PFSK-1 (cell line): ENCODE data around the gene TSPAN15.

Experiments
- FOXP2 ChIP-seq: optimal IDR thresholded peaks from 2 replicates; pipeline ENCODE3; 2011; ENCODE audit warnings: borderline replicate concordance, control low read depth, inconsistent platforms; ENCODE audit not compliant: insufficient read depth; ENCODE audit errors: extremely low read length, extremely low read depth
- POLR2AphosphoS5 ChIP-seq: IDR thresholded peaks from 2 replicates; pipeline ENCODE4 v1.6.1; 2012; ENCODE audit warnings: low read depth, mild to moderate bottlenecking, control low read depth, low read length, moderate library complexity
- REST ChIP-seq, 2 experiments: IDR thresholded peaks; 2 replicates each; pipeline versions ENCODE4 v1.6.1 to v1.8.0; 2011 to 2012; ENCODE audit warnings: low read depth in 2 of 2, low read length in 2 of 2, control low read depth in 1 of 2, inconsistent platforms in 1 of 2, mild to moderate bottlenecking in 1 of 2, moderate library complexity in 1 of 2; ENCODE audit not compliant: insufficient read depth in 1 of 2

- TF ChIP-seq POLR2AphosphoS5 = 0 out of 2 replicates have a peak, but pooled peaks have one; percentile 38
- TF ChIP-seq REST (IDR thresholded peaks at IDR 0.05; ENCODE audit: insufficient read depth in 1 of 2, low read depth in 2 of 2, low read length in 2 of 2) = no peak
- TF ChIP-seq FOXP2 = no peak
Measured at GRCh38 chr10:69406816-69407580, 44.3 kb upstream of the TSPAN15 start.
